ENCODE results near the gene NUDT21. TPM values are rescaled to one million over a fixed set of nuclear protein-coding genes. Genes with fewer than 3 reads are reported as not detected.

NUDT21 gene
- total RNA-seq, 2 experiments from 2014 or later: 296 to 306 TPM

DNA sequence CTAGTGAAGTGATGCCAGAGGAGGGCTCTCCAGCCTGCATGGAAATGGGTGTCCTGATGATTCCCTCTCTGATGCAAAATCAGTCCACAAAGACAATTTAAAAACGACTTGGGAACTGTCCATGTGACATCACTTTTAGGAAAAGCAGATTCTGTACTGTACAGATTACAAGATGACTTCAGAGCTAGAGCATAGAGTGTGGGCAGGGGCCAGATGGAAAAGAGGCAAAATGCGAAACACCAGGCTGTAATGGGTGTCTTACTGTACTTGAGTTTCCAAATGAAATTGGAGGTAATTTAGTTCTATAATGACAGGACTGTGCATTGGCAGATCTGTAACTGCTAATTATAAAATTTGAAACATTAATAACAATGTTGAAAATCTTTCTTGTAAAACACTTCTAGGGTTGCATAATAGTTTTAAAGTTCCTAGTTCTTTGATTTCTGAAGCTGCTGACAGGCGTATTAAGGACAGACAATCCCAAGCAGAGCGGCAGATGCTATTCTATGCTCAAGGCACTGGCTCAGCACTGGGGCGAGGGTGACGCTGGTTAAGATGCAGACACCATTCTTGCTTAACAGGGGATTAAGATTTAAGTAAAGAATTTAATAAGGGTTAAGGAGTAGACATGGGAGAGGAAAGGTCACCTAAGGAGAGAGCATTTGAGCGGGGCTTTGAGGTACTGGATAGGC lies 29.8 kb upstream of the NUDT21 start:
- no peak for TF ChIP-seq CTCF (IDR thresholded peaks at IDR 0.05)
- ATAC-seq: no peak
- POLR2A ChIA-PET: interaction anchor here (1.7 kb wide), 1 partner anchor 29 kb away, joined by 3 read pairs; no protein-coding TSS in a partner anchor
- H3K9me3 Mint-ChIP-seq: no peaks in the 10 kb centered on the region
- H3K27me3 Mint-ChIP-seq: no peaks in the 10 kb centered on the region
- peaks cover 31% of the 10 kb centered on the region for H3K36me3 Mint-ChIP-seq (ENCODE audit: low read depth)
- CTCF ChIA-PET: interaction anchor here (1.6 kb wide), 1 partner anchor 33 kb away, joined by 5 read pairs; no protein-coding TSS in a partner anchor
- H3K4me1 Mint-ChIP-seq (ENCODE audit: low read depth): peaks cover 27% of the 10 kb centered on the region
- intact Hi-C loops (cut with micrococcal nuclease): no loop called here
- H3K27ac Mint-ChIP-seq: peak overlapping the region; percentile 35
- no peak overlapping the region for H3K4me3 Mint-ChIP-seq
- DNase-seq: no peak

GRCh38 chr16:56479469-56479868 lies 28.3 kb upstream of the NUDT21 start:
- H3K4me3 Mint-ChIP-seq: no peak overlapping the region
- no peak for TF ChIP-seq CTCF (IDR thresholded peaks at IDR 0.05)
- intact Hi-C loops (cut with micrococcal nuclease): no loop called here
- POLR2A ChIA-PET: interaction anchor here (0.7 to 1.5 kb wide), 4 partner anchors 14 to 90 kb away, joined by 3 to 5 read pairs (median 4); partner anchors contain the start of gene BBS2
- DNase-seq (no peak), ATAC-seq (no peak)
- peak overlapping the region; percentile 73 for H3K27ac Mint-ChIP-seq
- peaks cover 42% of the 10 kb centered on the region for H3K36me3 Mint-ChIP-seq (ENCODE audit: low read depth)
- CTCF ChIA-PET: interaction anchor here (1.0 kb wide), 2 partner anchors 8 to 22 kb away, joined by 3 to 5 read pairs; no protein-coding TSS in a partner anchor
- no peaks in the 10 kb centered on the region for H3K9me3 Mint-ChIP-seq
- peaks cover 28% of the 10 kb centered on the region for H3K4me1 Mint-ChIP-seq (ENCODE audit: low read depth)
- H3K27me3 Mint-ChIP-seq: no peaks in the 10 kb centered on the region

- ATAC-seq (peak; percentile 43), DNase-seq (peak; percentile 21)
- Mint-ChIP-seq H3K27me3 (no peaks in the 10 kb centered on the region), H3K36me3 (ENCODE audit: low read depth) (peaks cover 44% of the 10 kb centered on the region), H3K4me1 (ENCODE audit: low read depth) (peaks cover 28% of the 10 kb centered on the region), H3K27ac (peak overlapping the region; percentile 36), H3K4me3 (no peak overlapping the region), H3K9me3 (no peaks in the 10 kb centered on the region)
- intact Hi-C loops (cut with micrococcal nuclease): no loop called here
- POLR2A ChIA-PET: interaction anchor here (0.7 to 1.5 kb wide), 4 partner anchors 15 to 91 kb away, joined by 3 to 5 read pairs (median 4); partner anchors contain the start of gene BBS2
- CTCF ChIA-PET: interaction anchor here (1.0 kb wide), 1 partner anchor 23 kb away, joined by 3 read pairs; no protein-coding TSS in a partner anchor
- TF ChIP-seq CTCF (IDR thresholded peaks at IDR 0.05): no peak
Observed at GRCh38 chr16:56478281-56479049, 27.3 kb upstream of the NUDT21 start.

GRCh38 chr16:56477096-56477878 lies 26.2 kb upstream of the NUDT21 start:
- H3K4me1 Mint-ChIP-seq (ENCODE audit: low read depth): peaks cover 28% of the 10 kb centered on the region
- H3K9me3 Mint-ChIP-seq: no peaks in the 10 kb centered on the region
- ChIA-PET POLR2A (no interaction called here), CTCF (no interaction called here)
- H3K4me3 Mint-ChIP-seq: no peak overlapping the region
- H3K27ac Mint-ChIP-seq: peak overlapping the region; percentile 84
- H3K36me3 Mint-ChIP-seq (ENCODE audit: low read depth): peaks cover 49% of the 10 kb centered on the region
- intact Hi-C loops (cut with micrococcal nuclease): no loop called here
- TF ChIP-seq CTCF (IDR thresholded peaks at IDR 0.05): no peak
- H3K27me3 Mint-ChIP-seq: no peaks in the 10 kb centered on the region
- peak; percentile 74 for ATAC-seq
- DNase-seq: peak; percentile 30
